ENCODE data around the gene SPNS1.
A peak's percentile ranks its signal among the peaks of the same experiment; 100 is the strongest.
"Not testable (repeated sequence)": the region's sequence is repeated elsewhere in the genome, so short reads cannot be mapped to it uniquely, and the experiment has no call there.

Gene SPNS1, protein sequence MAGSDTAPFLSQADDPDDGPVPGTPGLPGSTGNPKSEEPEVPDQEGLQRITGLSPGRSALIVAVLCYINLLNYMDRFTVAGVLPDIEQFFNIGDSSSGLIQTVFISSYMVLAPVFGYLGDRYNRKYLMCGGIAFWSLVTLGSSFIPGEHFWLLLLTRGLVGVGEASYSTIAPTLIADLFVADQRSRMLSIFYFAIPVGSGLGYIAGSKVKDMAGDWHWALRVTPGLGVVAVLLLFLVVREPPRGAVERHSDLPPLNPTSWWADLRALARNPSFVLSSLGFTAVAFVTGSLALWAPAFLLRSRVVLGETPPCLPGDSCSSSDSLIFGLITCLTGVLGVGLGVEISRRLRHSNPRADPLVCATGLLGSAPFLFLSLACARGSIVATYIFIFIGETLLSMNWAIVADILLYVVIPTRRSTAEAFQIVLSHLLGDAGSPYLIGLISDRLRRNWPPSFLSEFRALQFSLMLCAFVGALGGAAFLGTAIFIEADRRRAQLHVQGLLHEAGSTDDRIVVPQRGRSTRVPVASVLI

DNA sequence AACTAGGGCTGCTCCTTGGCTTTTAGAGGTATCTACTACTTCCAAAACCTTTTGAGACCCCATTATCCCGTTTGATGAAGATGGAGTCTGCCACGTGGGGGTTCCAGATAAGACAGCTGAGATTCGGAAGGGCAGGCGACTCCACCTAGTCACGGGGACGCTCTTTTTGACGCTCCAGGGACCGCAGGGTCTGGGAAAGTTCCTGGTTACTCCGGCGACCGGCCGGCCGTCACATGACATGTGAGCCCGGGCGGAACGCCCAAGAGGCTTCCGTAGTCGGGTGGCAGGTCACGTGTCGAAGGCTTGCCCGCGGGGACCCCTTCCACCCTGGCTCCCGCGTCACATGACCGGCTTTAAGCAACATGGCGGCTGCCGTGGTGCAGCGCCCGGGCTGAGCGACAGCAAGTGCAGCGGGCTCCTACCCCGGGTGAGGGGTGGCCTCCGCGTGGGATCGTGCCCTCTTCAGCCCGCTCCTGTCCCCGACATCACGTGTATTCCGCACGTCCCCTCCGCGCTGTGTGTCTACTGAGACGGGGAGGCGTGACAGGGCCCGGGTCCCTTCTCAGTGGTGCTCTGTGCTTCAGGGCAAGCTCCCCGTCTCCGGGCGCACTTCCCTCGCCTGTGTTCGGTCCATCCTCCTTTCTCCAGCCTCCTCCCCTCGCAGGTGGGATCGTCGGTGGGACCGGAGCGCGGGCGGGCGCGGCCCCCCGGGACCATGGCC, at the start of gene SPNS1:
Gene SPNS1, plus strand, starts transcription at position 342 of the 721 bp plus-strand sequence. Its CDS starts 374 bp downstream, at position 716.
- H3K4me1 Mint-ChIP-seq = peaks cover 43% of the 10 kb centered on the region
- H3K27me3 Mint-ChIP-seq = no peaks in the 10 kb centered on the region
- peaks cover 3% of the 10 kb centered on the region for H3K36me3 Mint-ChIP-seq
- H3K27ac Mint-ChIP-seq = peak within 1 kb of the TSS; percentile 99
- peak within 1 kb of the TSS; percentile 99 for H3K4me3 Mint-ChIP-seq
- no peaks in the 10 kb centered on the region for H3K9me3 Mint-ChIP-seq

DNA sequence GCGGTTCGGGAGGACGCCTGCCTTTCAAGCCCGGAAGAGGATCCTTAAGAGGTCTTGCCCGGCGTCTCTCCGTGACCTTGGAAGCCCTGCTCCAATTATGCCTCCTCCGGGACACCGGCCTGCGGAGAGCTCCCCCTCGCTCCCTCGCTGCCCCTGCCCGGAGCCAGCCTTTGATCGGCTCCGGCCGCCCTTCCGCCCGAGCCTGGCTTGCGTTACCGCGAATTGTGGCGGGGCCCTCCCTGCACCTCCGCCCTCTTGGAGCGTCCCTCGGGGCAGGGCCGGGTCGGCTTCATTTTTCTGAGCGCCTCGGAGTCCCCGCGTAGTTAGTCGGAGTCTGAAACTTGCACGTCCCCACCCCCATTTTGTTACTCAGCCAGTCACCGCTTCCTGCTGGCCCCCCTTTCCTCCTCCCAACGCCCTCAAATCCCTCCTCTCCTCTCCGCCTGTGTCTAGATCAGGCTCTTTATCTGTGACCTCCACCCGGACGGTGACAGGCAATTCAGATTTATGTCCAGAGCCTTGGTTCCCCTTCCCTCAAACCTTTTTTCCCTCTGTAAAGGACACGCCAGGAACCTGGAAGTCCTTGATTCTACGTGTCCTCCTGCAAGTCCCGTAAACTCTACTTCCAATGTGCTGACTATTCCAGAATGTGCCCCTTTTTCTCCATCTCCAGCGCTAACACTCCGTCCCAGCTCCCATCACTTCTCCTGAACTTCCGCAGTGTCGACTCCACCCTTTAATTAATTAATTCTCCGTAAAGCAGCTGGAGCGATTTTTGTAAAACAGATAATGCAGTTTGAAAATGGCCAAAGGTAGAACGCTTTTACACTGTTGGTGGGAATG, 49.0 kb upstream of the SPNS1 start:
- peak overlapping the region; percentile 93 for H3K4me3 Mint-ChIP-seq
- no peaks in the 10 kb centered on the region for H3K9me3 Mint-ChIP-seq
- H3K27me3 Mint-ChIP-seq = no peaks in the 10 kb centered on the region
- peaks cover 4% of the 10 kb centered on the region for H3K36me3 Mint-ChIP-seq
- peaks cover 21% of the 10 kb centered on the region for H3K4me1 Mint-ChIP-seq
- peak overlapping the region; percentile 97 for H3K27ac Mint-ChIP-seq

DNA sequence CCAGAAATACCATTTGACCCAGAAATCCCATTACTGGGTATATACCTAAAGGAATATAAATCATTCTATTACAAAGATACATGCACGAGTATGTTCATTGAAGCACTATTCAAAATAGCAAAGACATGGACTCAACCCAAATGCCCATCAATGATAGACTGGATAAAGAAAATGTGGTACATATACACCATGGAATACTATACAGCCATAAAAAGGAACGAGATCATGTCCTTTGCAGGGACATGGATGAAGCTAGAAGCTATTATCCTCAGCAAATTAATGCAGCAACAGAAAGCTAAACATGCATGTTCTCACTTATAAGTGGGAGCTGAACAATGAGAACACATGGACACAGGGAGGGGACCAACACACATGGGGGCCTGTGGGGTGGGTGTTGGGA, 48.3 kb upstream of the SPNS1 start:
- peak overlapping the region; percentile 97 for H3K27ac Mint-ChIP-seq
- peaks cover 27% of the 10 kb centered on the region for H3K4me1 Mint-ChIP-seq
- H3K27me3 Mint-ChIP-seq, H3K9me3 Mint-ChIP-seq, H3K36me3 Mint-ChIP-seq: not testable (repeated sequence)
- peak overlapping the region; percentile 93 for H3K4me3 Mint-ChIP-seq

- Mint-ChIP-seq H3K27me3 (no peaks in the 10 kb centered on the region), H3K27ac (no peak overlapping the region), H3K9me3 (no peaks in the 10 kb centered on the region), H3K36me3 (no peaks in the 10 kb centered on the region), H3K4me3 (no peak overlapping the region), H3K4me1 (peaks cover 27% of the 10 kb centered on the region)
Observed at GRCh38 chr16:28927815-28928214, 46.8 kb upstream of the SPNS1 start.

- Mint-ChIP-seq H3K27me3 (no peaks in the 10 kb centered on the region), H3K4me1 (peaks cover 18% of the 10 kb centered on the region), H3K9me3 (no peaks in the 10 kb centered on the region), H3K27ac (peak overlapping the region; percentile 84), H3K36me3 (no peaks in the 10 kb centered on the region), H3K4me3 (no peak overlapping the region)
Observed at GRCh38 chr16:28930203-28930602, 44.4 kb upstream of the SPNS1 start.

DNA sequence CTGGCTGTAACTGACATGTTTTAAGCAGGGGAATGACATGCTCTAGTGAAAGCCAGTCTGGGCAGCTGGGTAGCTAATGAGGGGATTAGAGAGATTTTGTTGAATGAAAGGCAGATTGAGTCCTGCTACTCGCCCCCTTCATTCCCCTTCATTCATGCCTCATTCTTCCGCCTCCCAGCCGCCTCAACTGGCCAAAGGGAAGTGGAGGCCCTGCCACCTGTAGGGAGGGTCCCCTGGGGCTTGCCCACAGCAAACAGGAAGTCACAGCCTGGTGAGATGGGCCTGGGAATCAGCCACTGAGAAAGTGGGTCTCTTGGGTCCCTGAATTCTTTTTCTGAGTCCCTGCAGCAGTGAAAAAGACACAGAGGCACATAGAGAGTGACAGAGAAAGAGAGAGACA, 43.9 kb upstream of the SPNS1 start:
- Mint-ChIP-seq H3K36me3 (no peaks in the 10 kb centered on the region), H3K4me3 (no peak overlapping the region), H3K27ac (peak overlapping the region; percentile 84), H3K4me1 (peaks cover 22% of the 10 kb centered on the region), H3K27me3 (no peaks in the 10 kb centered on the region), H3K9me3 (no peaks in the 10 kb centered on the region)

DNA sequence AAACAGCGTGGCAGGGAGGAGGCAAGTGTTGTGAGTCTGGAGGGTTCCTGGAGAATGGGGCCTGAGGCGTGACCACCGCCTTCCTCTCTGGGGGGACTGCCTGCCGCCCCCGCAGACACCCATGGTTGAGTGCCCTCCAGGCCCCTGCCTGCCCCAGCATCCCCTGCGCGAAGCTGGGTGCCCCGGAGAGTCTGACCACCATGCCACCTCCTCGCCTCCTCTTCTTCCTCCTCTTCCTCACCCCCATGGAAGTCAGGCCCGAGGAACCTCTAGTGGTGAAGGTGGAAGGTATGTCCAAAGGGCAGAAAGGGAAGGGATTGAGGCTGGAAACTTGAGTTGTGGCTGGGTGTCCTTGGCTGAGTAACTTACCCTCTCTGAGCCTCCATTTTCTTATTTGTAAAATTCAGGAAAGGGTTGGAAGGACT, 42.8 kb upstream of the SPNS1 start, which contains the start of gene CD19:
Gene CD19, plus strand, starts transcription at position 171 of the 425 bp plus-strand sequence. Its CDS starts 30 bp downstream, at position 201.
- Mint-ChIP-seq H3K9me3 (no peaks in the 10 kb centered on the region), H3K4me3 (no peak within 1 kb of the TSS), H3K27ac (peak within 1 kb of the TSS; percentile 84), H3K4me1 (peaks cover 26% of the 10 kb centered on the region), H3K36me3 (no peaks in the 10 kb centered on the region), H3K27me3 (no peaks in the 10 kb centered on the region)

GRCh38 chr16:28932339-28933141, 42.0 kb upstream of the SPNS1 start:
- H3K27me3 Mint-ChIP-seq = no peaks in the 10 kb centered on the region
- H3K36me3 Mint-ChIP-seq = no peaks in the 10 kb centered on the region
- H3K4me1 Mint-ChIP-seq = peaks cover 28% of the 10 kb centered on the region
- no peak overlapping the region for H3K27ac Mint-ChIP-seq
- H3K9me3 Mint-ChIP-seq = no peaks in the 10 kb centered on the region
- H3K4me3 Mint-ChIP-seq = no peak overlapping the region

- Mint-ChIP-seq H3K27ac (no peak overlapping the region), H3K4me3 (no peak overlapping the region), H3K36me3 (no peaks in the 10 kb centered on the region), H3K9me3 (no peaks in the 10 kb centered on the region), H3K4me1 (peaks cover 28% of the 10 kb centered on the region), H3K27me3 (no peaks in the 10 kb centered on the region)
Observed at GRCh38 chr16:28933171-28933570, 41.4 kb upstream of the SPNS1 start.

GRCh38 chr16:28935346-28935745, 39.2 kb upstream of the SPNS1 start:
- H3K36me3 Mint-ChIP-seq = no peaks in the 10 kb centered on the region
- H3K27me3 Mint-ChIP-seq = no peaks in the 10 kb centered on the region
- H3K9me3 Mint-ChIP-seq = no peaks in the 10 kb centered on the region
- peaks cover 25% of the 10 kb centered on the region for H3K4me1 Mint-ChIP-seq
- no peak overlapping the region for H3K4me3 Mint-ChIP-seq
- peak overlapping the region; percentile 70 for H3K27ac Mint-ChIP-seq

- Mint-ChIP-seq H3K36me3 (no peaks in the 10 kb centered on the region), H3K9me3 (no peaks in the 10 kb centered on the region), H3K27me3 (no peaks in the 10 kb centered on the region), H3K4me1 (peaks cover 16% of the 10 kb centered on the region), H3K27ac (peak overlapping the region; percentile 66), H3K4me3 (peak overlapping the region; percentile 60)
Observed at GRCh38 chr16:28935924-28936783, 38.4 kb upstream of the SPNS1 start.

- Mint-ChIP-seq H3K27ac (peak overlapping the region; percentile 66), H3K9me3 (no peaks in the 10 kb centered on the region), H3K4me1 (peaks cover 16% of the 10 kb centered on the region), H3K4me3 (peak overlapping the region; percentile 60), H3K27me3 (no peaks in the 10 kb centered on the region), H3K36me3 (no peaks in the 10 kb centered on the region)
Observed at GRCh38 chr16:28936784-28937155, 37.8 kb upstream of the SPNS1 start.

DNA sequence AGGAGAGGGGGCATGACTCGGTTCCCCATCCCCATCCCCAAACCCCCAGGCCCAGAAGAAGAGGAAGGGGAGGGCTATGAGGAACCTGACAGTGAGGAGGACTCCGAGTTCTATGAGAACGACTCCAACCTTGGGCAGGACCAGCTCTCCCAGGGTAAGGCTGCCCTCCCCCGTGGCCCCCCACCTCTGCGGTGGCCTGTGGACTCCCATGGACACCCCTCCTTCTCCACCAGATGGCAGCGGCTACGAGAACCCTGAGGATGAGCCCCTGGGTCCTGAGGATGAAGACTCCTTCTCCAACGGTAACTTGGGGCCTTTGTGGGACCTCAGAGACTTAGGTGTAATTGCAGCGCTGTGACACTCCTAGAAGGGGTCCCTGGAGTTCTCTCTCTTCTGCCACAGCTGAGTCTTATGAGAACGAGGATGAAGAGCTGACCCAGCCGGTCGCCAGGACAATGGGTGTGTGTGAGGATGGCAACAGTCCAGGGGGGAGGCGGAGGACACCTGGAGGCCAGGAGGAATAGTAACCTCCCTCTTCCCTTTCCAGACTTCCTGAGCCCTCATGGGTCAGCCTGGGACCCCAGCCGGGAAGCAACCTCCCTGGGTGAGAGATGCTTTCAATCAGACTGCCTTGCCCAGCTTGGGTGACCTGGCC, 37.2 kb upstream of the SPNS1 start:
- H3K27ac Mint-ChIP-seq = no peak overlapping the region
- H3K36me3 Mint-ChIP-seq = no peaks in the 10 kb centered on the region
- peaks cover 16% of the 10 kb centered on the region for H3K4me1 Mint-ChIP-seq
- H3K27me3 Mint-ChIP-seq = no peaks in the 10 kb centered on the region
- no peaks in the 10 kb centered on the region for H3K9me3 Mint-ChIP-seq
- no peak overlapping the region for H3K4me3 Mint-ChIP-seq

Measured in activated naive CD4-positive, alpha-beta T cell treated with anti-CD3 and anti-CD28 coated beads, Interleukin-2, amount 50 U/mL, for 24 hours (primary cell).